HL-60/S4 treated with phorbol 12-myristate 13-acetate at 8.2 ng/mL for 4 days and 3 days (cell line): ENCODE data around the gene HS2ST1.
"Not testable (repeated sequence)": the region's sequence is repeated elsewhere in the genome, so short reads cannot be mapped to it uniquely, and the experiment has no call there.

Experiments
- in situ Hi-C: fragments of 300-500 bp; cut with MboI; formaldehyde crosslinking; loops from 2 replicates; pipeline ENCODE4 v1.15.0; 2022; ENCODE audit warnings: low sequenced_read_pairs

The HS2ST1 gene

GRCh38 chr1:86965012-86965826, 50.8 kb downstream of the HS2ST1 start:
- in situ Hi-C loops = no loop called here

- in situ Hi-C loops = no loop called here
These were observed 51.4 kb downstream of the HS2ST1 start for GRCh38 chr1:86965827-86966182.

GRCh38 chr1:86970938-86971337, 56.5 kb downstream of the HS2ST1 start:
- in situ Hi-C loops = no loop called here

GRCh38 chr1:86971778-86972177, 57.3 kb downstream of the HS2ST1 start:
- in situ Hi-C loops = no loop called here

- in situ Hi-C loops = no loop called here
These were observed 57.8 kb downstream of the HS2ST1 start for GRCh38 chr1:86972262-86972661.

- in situ Hi-C loops = no loop called here
These were observed 61.6 kb downstream of the HS2ST1 start for GRCh38 chr1:86975993-86976550.

GRCh38 chr1:86976664-86977063, 62.2 kb downstream of the HS2ST1 start:
- in situ Hi-C loops = no loop called here

- in situ Hi-C loops = no loop called here
These were observed 67.2 kb downstream of the HS2ST1 start for GRCh38 chr1:86981482-86982213.

GRCh38 chr1:86983677-86984076, 69.2 kb downstream of the HS2ST1 start:
- in situ Hi-C loops = not testable (repeated sequence)

- in situ Hi-C loops = no loop called here
These were observed 73.0 kb downstream of the HS2ST1 start for GRCh38 chr1:86987446-86987845.

GRCh38 chr1:86988835-86989234, 74.4 kb downstream of the HS2ST1 start:
- in situ Hi-C loops = no loop called here

- in situ Hi-C loops = not testable (repeated sequence)
These were observed 75.3 kb downstream of the HS2ST1 start for GRCh38 chr1:86989690-86990089.

- in situ Hi-C loops = no loop called here
These were observed 76.4 kb downstream of the HS2ST1 start for GRCh38 chr1:86990826-86991225.

GRCh38 chr1:86991549-86992186, 77.2 kb downstream of the HS2ST1 start:
- in situ Hi-C loops = no loop called here

- in situ Hi-C loops = no loop called here
These were observed 78.4 kb downstream of the HS2ST1 start for GRCh38 chr1:86992861-86993260.

- in situ Hi-C loops = no loop called here
These were observed 79.0 kb downstream of the HS2ST1 start for GRCh38 chr1:86993269-86993985.

GRCh38 chr1:86994061-86994460, 79.6 kb downstream of the HS2ST1 start:
- in situ Hi-C loops = no loop called here

- in situ Hi-C loops = no loop called here
These were observed 83.1 kb downstream of the HS2ST1 start for GRCh38 chr1:86997538-86997937.

GRCh38 chr1:86998280-86998679, 83.8 kb downstream of the HS2ST1 start:
- in situ Hi-C loops = no loop called here

- in situ Hi-C loops = no loop called here
These were observed 84.3 kb downstream of the HS2ST1 start for GRCh38 chr1:86998727-86999126.

- in situ Hi-C loops = no loop called here
These were observed 86.0 kb downstream of the HS2ST1 start for GRCh38 chr1:87000460-87000859.
